ENCODE measurements around the gene DDX5.
"Not testable (repeated sequence)": the region's sequence is repeated elsewhere in the genome, so short reads cannot be mapped to it uniquely, and the experiment has no call there.

Gene DDX5

GRCh38 chr17:64491034-64491860, 14.8 kb downstream of the DDX5 start:
- DNase-seq: no peak

GRCh38 chr17:64488301-64488700, 17.8 kb downstream of the DDX5 start:
- DNase-seq: no peak

GRCh38 chr17:64484380-64484779, 21.7 kb downstream of the DDX5 start:
- no peak for DNase-seq

GRCh38 chr17:64480951-64481350, 25.1 kb downstream of the DDX5 start:
- no peak for DNase-seq

- DNase-seq: no peak
Observed at GRCh38 chr17:64477849-64478248, 28.2 kb downstream of the DDX5 start.

- no peak for DNase-seq
Observed at GRCh38 chr17:64472564-64472963, 33.5 kb downstream of the DDX5 start.

- DNase-seq: no peak
Observed at GRCh38 chr17:64471440-64471839, 34.6 kb downstream of the DDX5 start.

GRCh38 chr17:64470625-64471024, 35.5 kb downstream of the DDX5 start:
- no peak for DNase-seq

- not testable (repeated sequence) for DNase-seq
Observed at GRCh38 chr17:64466834-64467233, 39.3 kb downstream of the DDX5 start.

GRCh38 chr17:64466019-64466735, 39.9 kb downstream of the DDX5 start:
- DNase-seq: no peak

- DNase-seq: no peak
Observed at GRCh38 chr17:64461788-64462187, 44.3 kb downstream of the DDX5 start.

- no peak for DNase-seq
Observed at GRCh38 chr17:64460955-64461354, 45.1 kb downstream of the DDX5 start.

- DNase-seq: not testable (repeated sequence)
Observed at GRCh38 chr17:64459818-64460217, 46.3 kb downstream of the DDX5 start.

- no peak for DNase-seq
Observed at GRCh38 chr17:64459284-64459747, 46.8 kb downstream of the DDX5 start.

- DNase-seq: no peak
Observed at GRCh38 chr17:64458756-64459155, 47.3 kb downstream of the DDX5 start.

- DNase-seq: no peak
Observed at GRCh38 chr17:64457156-64457555, 48.9 kb downstream of the DDX5 start.

- no peak for DNase-seq
Observed at GRCh38 chr17:64455993-64456885, 49.9 kb downstream of the DDX5 start.

GRCh38 chr17:64449545-64449944, 56.5 kb downstream of the DDX5 start:
- no peak for DNase-seq

GRCh38 chr17:64448665-64449512, 57.2 kb downstream of the DDX5 start, which contains the start of gene MILR1:
TSS of gene MILR1 (plus strand) at chr17:64449115. CDS start at chr17:64449169, 54 bp downstream.
- no peak for DNase-seq

All from COR-L47 (cell line).